Omental fat pad (tissue), 4 donors: ENCODE measurements around the gene PLOD1. TPM values are rescaled to one million over a fixed set of nuclear protein-coding genes. Genes with fewer than 3 reads are reported as not detected.

Experiments used
- ATAC-seq: fragments of 150-250 bp; one replicate; pipeline ENCODE4 v1.9.1; 2016; ENCODE audit warnings: mild to moderate bottlenecking, moderate library complexity; ENCODE audit not compliant: low FRiP score
- DNase-seq: peaks from one replicate; pipeline ENCODE4 v3.0.0-alpha.2; 2019; ENCODE audit warnings: low spot score
- CTCF ChIP-seq, 3 donors: fragments of 450-650 bp; IDR thresholded peaks; one replicate each; pipeline ENCODE4 v1.5.1; 2016 to 2017; ENCODE audit warnings: antibody characterized with exemption in 3 of 3, mild to moderate bottlenecking in 3 of 3, moderate library complexity in 2 of 3
- total RNA-seq, 4 donors: library from RNA; depleted of rRNA; stranded (reverse); fragments of >200 nt; gene quantifications; one replicate each; pipeline ENCODE4 v1.1.0, GENCODE V29; 2016

The PLOD1 gene
- total RNA-seq, 4 donors from 2014 or later: 60.8 to 142 (median 69.0) TPM

GRCh38 chr1:11913291-11913690 is 21.2 kb upstream of the PLOD1 start:
- no peak for TF ChIP-seq CTCF (IDR thresholded peaks at IDR 0.05)
- ATAC-seq (peak; percentile 24), DNase-seq (no peak)

GRCh38 chr1:11914024-11914423 is 20.5 kb upstream of the PLOD1 start:
- no peak for DNase-seq
- no peak for ATAC-seq
- TF ChIP-seq CTCF (IDR thresholded peaks at IDR 0.05): no peak

GRCh38 chr1:11918799-11919519 is 15.6 kb upstream of the PLOD1 start:
- no peak for TF ChIP-seq CTCF (IDR thresholded peaks at IDR 0.05)

GRCh38 chr1:11919621-11920020 is 14.9 kb upstream of the PLOD1 start:
- no peak for DNase-seq
- no peak for ATAC-seq

More at GRCh38 chr1:11918799-11919519, 15.6 kb upstream of the PLOD1 start:
- ATAC-seq (peak; percentile 40), DNase-seq (no peak)

GRCh38 chr1:11920239-11920903 is 14.1 kb upstream of the PLOD1 start:
- no peak for ATAC-seq
- no peak for DNase-seq
- no peak for TF ChIP-seq CTCF (IDR thresholded peaks at IDR 0.05)

More at GRCh38 chr1:11919621-11920020, 14.9 kb upstream of the PLOD1 start:
- no peak for TF ChIP-seq CTCF (IDR thresholded peaks at IDR 0.05)

GRCh38 chr1:11921022-11921421 is 13.5 kb upstream of the PLOD1 start:
- no peak for TF ChIP-seq CTCF (IDR thresholded peaks at IDR 0.05)
- no peak for ATAC-seq
- no peak for DNase-seq
